Fibroblast of villous mesenchyme (primary cell): ENCODE data around the gene FLT4. TPM values are rescaled to one million over a fixed set of nuclear protein-coding genes. Genes with fewer than 3 reads are reported as not detected.
A peak's percentile ranks its signal among the peaks of the same experiment; 100 is the strongest.

Experiments used
- DNase-seq: peaks from one replicate; pipeline ENCODE4 v3.0.0-alpha.2; 2010; ENCODE audit warnings: low read depth
- H3K4me3 ChIP-seq: 2 replicates; pipeline ENCODE4 v1.5.1; 2011; ENCODE audit warnings: low read depth, mild to moderate bottlenecking, low read length
- total RNA-seq: library from RNA; depleted of rRNA; stranded (reverse); fragments of >200 nt; gene quantifications from 2 replicates; pipeline ENCODE4 v1.2.3, GENCODE V29; 2012
- TF ChIP-seq, protein P1 (sequence below): IDR thresholded peaks from 2 replicates; pipeline ENCODE4 v1.5.1; 2012; ENCODE audit warnings: low read depth, mild to moderate bottlenecking, low read length; ENCODE audit not compliant: insufficient read depth

Gene FLT4
- total RNA-seq = under 0.01 and 0.43 TPM in 2 replicates

DNA sequence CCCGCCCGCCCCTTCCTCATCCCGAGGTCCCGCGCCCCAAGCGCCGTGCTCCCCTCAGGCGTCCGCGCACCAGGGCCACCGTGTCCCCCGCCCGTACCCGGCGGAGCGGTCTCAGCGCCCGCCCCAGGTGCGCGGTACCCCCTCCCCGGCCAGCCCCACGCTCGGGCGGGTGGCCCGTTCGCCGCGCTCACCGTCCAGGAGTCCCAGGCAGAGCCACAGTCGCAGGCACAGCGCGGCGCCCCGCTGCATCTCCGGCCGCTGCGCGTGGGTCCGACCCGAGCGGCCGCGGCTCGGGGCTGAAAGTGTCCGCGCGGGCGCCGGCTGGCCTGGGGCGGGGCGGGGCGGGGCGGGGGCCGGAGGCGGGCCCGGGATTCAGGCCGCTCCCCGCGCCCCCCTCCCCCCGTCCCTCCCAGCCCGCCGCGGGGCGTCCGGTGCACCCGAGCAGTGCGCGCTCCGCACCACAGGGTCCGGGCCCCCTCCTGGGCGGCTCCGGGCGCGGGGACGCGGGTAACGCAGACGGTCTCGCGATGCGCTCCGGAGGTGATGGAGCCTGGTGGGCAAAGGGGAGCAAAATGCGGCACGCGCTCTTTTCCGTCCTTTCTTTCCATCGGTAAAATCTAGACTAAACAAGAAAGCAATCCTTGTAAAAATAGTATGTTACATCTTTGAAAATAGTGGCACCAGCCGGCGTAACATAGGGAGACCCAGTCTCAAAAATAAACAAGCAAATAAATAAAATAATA lies at the start of gene FLT4:
Gene FLT4, minus strand, starts transcription at position 304 of the 743 bp plus-strand sequence. Its CDS starts 55 bp downstream, at position 249.
- TF ChIP-seq, protein P1, sequence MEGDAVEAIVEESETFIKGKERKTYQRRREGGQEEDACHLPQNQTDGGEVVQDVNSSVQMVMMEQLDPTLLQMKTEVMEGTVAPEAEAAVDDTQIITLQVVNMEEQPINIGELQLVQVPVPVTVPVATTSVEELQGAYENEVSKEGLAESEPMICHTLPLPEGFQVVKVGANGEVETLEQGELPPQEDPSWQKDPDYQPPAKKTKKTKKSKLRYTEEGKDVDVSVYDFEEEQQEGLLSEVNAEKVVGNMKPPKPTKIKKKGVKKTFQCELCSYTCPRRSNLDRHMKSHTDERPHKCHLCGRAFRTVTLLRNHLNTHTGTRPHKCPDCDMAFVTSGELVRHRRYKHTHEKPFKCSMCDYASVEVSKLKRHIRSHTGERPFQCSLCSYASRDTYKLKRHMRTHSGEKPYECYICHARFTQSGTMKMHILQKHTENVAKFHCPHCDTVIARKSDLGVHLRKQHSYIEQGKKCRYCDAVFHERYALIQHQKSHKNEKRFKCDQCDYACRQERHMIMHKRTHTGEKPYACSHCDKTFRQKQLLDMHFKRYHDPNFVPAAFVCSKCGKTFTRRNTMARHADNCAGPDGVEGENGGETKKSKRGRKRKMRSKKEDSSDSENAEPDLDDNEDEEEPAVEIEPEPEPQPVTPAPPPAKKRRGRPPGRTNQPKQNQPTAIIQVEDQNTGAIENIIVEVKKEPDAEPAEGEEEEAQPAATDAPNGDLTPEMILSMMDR = no peak
- DNase-seq = no peak
- H3K4me3 ChIP-seq = peak within 1 kb of the TSS; percentile 30

- no peak for DNase-seq
- H3K4me3 ChIP-seq = no peak overlapping the region
- TF ChIP-seq, protein P1 = no peak
Measured at GRCh38 chr5:180699042-180699441, 49.6 kb upstream of the FLT4 start.

DNA sequence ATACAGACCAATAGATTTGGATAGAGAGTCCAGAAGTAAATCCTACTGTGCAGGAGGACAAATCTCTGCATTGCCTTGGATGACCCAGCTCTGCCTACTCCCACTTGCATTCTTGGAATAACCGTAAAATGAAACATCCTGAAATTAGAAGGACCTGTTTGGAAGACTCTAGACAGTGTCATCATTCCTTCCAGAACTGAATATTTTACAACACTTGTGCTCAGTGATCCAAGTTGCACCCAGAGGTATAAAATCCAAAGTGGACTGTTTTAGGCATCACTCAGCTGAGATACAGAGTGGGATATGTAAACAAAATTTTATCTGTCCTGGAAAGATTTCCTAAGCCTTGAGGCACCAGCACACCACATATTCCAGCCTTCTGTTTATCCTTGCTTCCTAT lies 46.7 kb upstream of the FLT4 start:
- H3K4me3 ChIP-seq = no peak overlapping the region
- TF ChIP-seq, protein P1 = no peak
- peak; percentile 42 for DNase-seq

GRCh38 chr5:180692429-180692828 lies 43.0 kb upstream of the FLT4 start:
- peak; percentile 38 for DNase-seq
- TF ChIP-seq, protein P1 = no peak

DNA sequence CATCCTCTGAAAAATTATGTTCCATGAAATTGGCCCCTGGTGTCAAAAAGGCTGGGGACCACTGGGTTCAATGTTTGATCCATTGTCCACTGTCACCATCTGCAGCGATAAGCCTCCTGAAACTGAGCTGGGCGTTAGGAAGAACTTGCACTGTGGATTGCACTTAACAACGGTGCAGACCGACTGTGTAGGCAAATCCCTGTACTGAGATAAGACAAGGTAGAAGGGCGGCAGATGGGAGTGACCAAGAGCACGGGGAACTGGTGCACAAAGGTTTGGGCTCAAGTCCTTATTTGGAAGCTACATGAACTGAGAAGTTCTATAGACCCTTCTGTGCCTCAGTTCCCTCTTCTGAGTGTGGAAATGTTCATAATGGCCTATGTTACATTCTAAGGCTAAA lies 41.6 kb upstream of the FLT4 start:
- H3K4me3 ChIP-seq = no peak overlapping the region
- no peak for DNase-seq
- TF ChIP-seq, protein P1 = no peak

More at GRCh38 chr5:180692429-180692828, 43.0 kb upstream of the FLT4 start:
- H3K4me3 ChIP-seq = no peak overlapping the region

DNA sequence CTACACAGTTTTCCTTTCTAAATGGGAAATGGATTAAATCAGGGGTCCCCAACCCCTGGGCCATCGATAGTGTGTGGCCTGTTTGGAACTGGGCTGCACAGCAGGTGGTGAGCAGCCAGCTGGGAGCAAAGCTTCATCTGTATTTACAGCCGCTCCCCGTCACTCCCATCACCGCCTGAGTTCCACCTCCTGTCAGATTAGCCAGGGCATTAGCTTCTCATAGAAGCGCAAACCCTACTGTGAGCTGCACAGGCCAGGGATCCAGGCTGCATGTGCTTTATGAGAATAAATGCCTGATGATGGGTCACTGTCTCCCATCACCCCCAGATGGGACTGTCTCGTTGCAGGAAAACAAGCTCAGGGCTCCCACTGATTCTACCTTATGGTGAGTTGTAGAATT lies 41.2 kb upstream of the FLT4 start:
- no peak for DNase-seq
- TF ChIP-seq, protein P1 = no peak
- no peak overlapping the region for H3K4me3 ChIP-seq

DNA sequence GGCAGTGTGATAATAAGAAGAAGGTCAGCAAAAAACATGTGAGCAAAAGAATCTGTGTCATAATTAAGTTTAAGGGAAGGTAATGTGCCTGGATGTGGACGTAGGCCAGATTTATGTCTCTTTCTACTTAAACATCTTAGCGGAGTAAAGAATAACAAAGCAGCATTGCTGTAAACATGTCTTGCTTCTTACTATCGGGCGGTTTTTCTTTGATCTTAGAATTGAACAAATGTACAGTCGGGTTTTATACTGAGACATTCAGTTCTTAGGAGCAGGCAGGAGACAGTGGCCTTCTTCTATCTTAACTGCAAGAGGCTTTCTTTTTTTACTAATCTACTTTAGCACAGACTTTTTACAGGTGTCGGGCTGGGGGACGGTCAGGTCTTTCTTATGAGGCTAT lies 40.4 kb upstream of the FLT4 start:
- H3K4me3 ChIP-seq = no peak overlapping the region
- peak; percentile 25 for DNase-seq
- TF ChIP-seq, protein P1 = no peak
